OCI-LY7 (cell line): ENCODE data around the gene PSMA6. TPM values are rescaled to one million over a fixed set of nuclear protein-coding genes. Genes with fewer than 3 reads are reported as not detected.
"Not testable (repeated sequence)": the region's sequence is repeated elsewhere in the genome, so short reads cannot be mapped to it uniquely, and the experiment has no call there.

ENCODE experiments used
- BruUV-seq: library from RNA; stranded (reverse); fragments of 400-500 nt; replicated peaks from 2 replicates; lab custom pipeline; 2021; lab: Mats Ljungman, UMichigan
- CTCF ChIA-PET: fragments of 300-600 bp; sonication (Branson Sonifier 250); formaldehyde crosslinking; loops from one replicate; lab custom pipeline; 2022; ENCODE audit warnings: antibody characterized with exemption; ENCODE audit not compliant: unreplicated experiment; lab: Charles Lee
- POLR2A ChIA-PET: fragments of 300-600 bp; sonication (Branson Sonifier 250); formaldehyde crosslinking; loops from one replicate; lab custom pipeline; 2022; ENCODE audit warnings: antibody characterized with exemption; lab: Charles Lee
- DNase-seq: peaks from one replicate; pipeline ENCODE4 v3.0.0-alpha.2; 2015; ENCODE audit warnings: low spot score
- H2AFZ ChIP-seq: fragments of 200-600 bp; sonication (generic), shearing (Covaris generic); 2 replicates; pipeline ENCODE4 v1.6.1; 2014; ENCODE audit warnings: mild to moderate bottlenecking, antibody characterized with exemption, low read length, moderate library complexity
- H3K27ac ChIP-seq: fragments of 200-600 bp; sonication (generic); 2 replicates; pipeline ENCODE4 v1.5.1; 2014; ENCODE audit warnings: mixed run types, low read depth, mild to moderate bottlenecking, moderate library complexity, low read length, inconsistent platforms; ENCODE audit not compliant: poor library complexity, severe bottlenecking
- H3K36me3 ChIP-seq: fragments of 200-600 bp; sonication (generic); 2 replicates; pipeline ENCODE4 v1.6.1; 2014; ENCODE audit warnings: mild to moderate bottlenecking, antibody characterized with exemption, low read length, moderate library complexity, mixed read lengths; ENCODE audit not compliant: insufficient read depth
- H3K4me1 ChIP-seq: fragments of 200-600 bp; sonication (generic); 2 replicates; pipeline ENCODE4 v1.5.1; 2014; ENCODE audit warnings: mild to moderate bottlenecking, low read length; ENCODE audit not compliant: insufficient read depth, poor library complexity, severe bottlenecking
- H3K4me2 ChIP-seq: fragments of 200-600 bp; sonication (generic); 2 replicates; pipeline ENCODE4 v1.6.1; 2014; ENCODE audit warnings: mild to moderate bottlenecking, low read length
- H3K4me3 ChIP-seq: fragments of 200-600 bp; sonication (generic); 2 replicates; pipeline ENCODE4 v1.5.1; 2014; ENCODE audit warnings: mild to moderate bottlenecking, low read depth, low read length; ENCODE audit not compliant: poor library complexity, severe bottlenecking
- H3K79me2 ChIP-seq: fragments of 200-600 bp; sonication (generic); 2 replicates; pipeline ENCODE4 v1.6.1; 2016; ENCODE audit warnings: low read depth, mild to moderate bottlenecking, low read length, moderate library complexity, mixed read lengths; ENCODE audit not compliant: insufficient read depth
- H3K9me2 ChIP-seq: fragments of 200-600 bp; sonication (generic); 2 replicates; pipeline ENCODE4 v1.6.1; 2016; ENCODE audit warnings: mild to moderate bottlenecking, low read length, mixed read lengths; ENCODE audit not compliant: insufficient read depth
- H3K9me3 ChIP-seq: fragments of 200-600 bp; sonication (generic); 2 replicates; pipeline ENCODE4 v1.6.1; 2014; ENCODE audit warnings: mild to moderate bottlenecking, mixed run types, low read length, mixed read lengths
- H4K20me1 ChIP-seq: fragments of 200-600 bp; sonication (generic); 2 replicates; pipeline ENCODE4 v1.6.1; 2014; ENCODE audit warnings: mild to moderate bottlenecking, antibody characterized with exemption, low read length, moderate library complexity, mixed read lengths; ENCODE audit not compliant: insufficient read depth
- EZH2phosphoT487 ChIP-seq: fragments of 200-600 bp; sonication (generic); IDR thresholded peaks from 2 replicates; pipeline ENCODE4 v1.6.1; 2018; ENCODE audit warnings: low read depth, borderline replicate concordance, mild to moderate bottlenecking, mixed run types, antibody characterized with exemption, low read length, moderate library complexity, mixed read lengths
- intact Hi-C: fragments of 100-400 bp; cut with micrococcal nuclease; formaldehyde crosslinking; loops from one replicate; pipeline ENCODE4 v1.10.0; 2022; ENCODE audit not compliant: unreplicated experiment
- total RNA-seq, 2 experiments: library from RNA; depleted of rRNA in 1 of 2; stranded (reverse); fragments of >200 nt in 1 of 2; shearing (Covaris generic) in 1 of 2; gene quantifications; 2 replicates each; pipeline ENCODE4 v1.2.3, GENCODE V29; 2014 to 2022
- TF ChIP-seq, protein P1 (sequence below): fragments of 200-600 bp; sonication (generic); conservative IDR thresholded peaks from 2 replicates; pipeline ENCODE4 v1.5.1; 2014; ENCODE audit warnings: mild to moderate bottlenecking, antibody characterized with exemption, low read length, moderate library complexity, mixed read lengths

PSMA6 gene
- total RNA-seq, 2 experiments from 2014 or later, result 216 to 267 TPM

DNA sequence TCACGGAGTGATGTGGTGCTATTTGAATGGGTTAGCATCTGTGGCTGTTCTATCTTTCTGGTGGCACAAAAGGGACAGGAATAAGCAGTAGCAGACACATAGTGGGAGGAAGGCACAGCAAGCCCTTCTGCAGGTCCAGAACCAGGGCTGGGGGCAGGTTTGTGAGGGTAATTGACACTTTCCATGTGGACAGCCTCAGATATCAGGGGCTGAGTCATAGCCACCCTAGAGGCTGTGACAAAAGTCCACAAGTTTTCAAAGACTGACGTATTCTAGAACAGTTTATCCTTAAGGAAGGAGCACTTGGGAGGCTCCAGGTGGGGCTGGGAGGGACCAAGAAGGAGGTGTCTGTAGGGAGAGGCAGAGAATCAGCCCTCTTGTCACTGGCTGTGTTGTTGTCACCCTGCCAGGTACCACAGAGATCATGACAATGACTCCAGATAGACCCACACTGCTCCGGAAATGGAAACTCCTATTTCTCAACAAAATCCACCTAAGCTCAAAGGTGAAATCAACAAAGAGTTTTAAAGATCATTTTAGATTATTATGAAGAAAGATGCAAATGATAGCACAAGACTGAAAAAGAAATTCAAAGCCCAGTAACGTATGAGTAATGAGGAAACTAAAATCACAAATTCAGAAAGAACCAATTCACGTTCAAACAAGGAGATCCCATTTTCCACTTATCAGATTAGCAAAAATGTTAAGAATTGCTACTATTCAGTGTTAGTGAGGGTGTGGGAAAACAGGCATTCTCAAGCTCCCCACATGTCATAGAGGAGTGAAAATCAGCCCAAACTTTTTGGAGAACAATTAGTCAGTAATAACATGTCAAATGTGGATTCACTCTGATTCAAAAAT lies 64.0 kb downstream of the PSMA6 start:
- Histone ChIP-seq H3K27ac (no peak overlapping the region), H2AFZ (no peak overlapping the region), H3K4me3 (no peak overlapping the region), H3K79me2 (no peaks in the 10 kb centered on the region), H3K9me3 (no peaks in the 10 kb centered on the region), H3K9me2 (no peaks in the 10 kb centered on the region), H3K36me3 (no peaks in the 10 kb centered on the region), H3K4me1 (no peaks in the 10 kb centered on the region), H4K20me1 (no peaks in the 10 kb centered on the region), H3K4me2 (no peak overlapping the region)
- POLR2A ChIA-PET, result interaction anchor here (0.6 to 0.9 kb wide), 3 partner anchors 9 to 328 kb away, joined by 3 to 4 read pairs (median 3); no protein-coding TSS in a partner anchor
- no peak for TF ChIP-seq EZH2phosphoT487
- TF ChIP-seq, protein P1, sequence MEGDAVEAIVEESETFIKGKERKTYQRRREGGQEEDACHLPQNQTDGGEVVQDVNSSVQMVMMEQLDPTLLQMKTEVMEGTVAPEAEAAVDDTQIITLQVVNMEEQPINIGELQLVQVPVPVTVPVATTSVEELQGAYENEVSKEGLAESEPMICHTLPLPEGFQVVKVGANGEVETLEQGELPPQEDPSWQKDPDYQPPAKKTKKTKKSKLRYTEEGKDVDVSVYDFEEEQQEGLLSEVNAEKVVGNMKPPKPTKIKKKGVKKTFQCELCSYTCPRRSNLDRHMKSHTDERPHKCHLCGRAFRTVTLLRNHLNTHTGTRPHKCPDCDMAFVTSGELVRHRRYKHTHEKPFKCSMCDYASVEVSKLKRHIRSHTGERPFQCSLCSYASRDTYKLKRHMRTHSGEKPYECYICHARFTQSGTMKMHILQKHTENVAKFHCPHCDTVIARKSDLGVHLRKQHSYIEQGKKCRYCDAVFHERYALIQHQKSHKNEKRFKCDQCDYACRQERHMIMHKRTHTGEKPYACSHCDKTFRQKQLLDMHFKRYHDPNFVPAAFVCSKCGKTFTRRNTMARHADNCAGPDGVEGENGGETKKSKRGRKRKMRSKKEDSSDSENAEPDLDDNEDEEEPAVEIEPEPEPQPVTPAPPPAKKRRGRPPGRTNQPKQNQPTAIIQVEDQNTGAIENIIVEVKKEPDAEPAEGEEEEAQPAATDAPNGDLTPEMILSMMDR, result no peak
- CTCF ChIA-PET, result no interaction called here
- intact Hi-C loops, result no loop called here
- DNase-seq, result no peak
- BruUV-seq, result no TSS peak

DNA sequence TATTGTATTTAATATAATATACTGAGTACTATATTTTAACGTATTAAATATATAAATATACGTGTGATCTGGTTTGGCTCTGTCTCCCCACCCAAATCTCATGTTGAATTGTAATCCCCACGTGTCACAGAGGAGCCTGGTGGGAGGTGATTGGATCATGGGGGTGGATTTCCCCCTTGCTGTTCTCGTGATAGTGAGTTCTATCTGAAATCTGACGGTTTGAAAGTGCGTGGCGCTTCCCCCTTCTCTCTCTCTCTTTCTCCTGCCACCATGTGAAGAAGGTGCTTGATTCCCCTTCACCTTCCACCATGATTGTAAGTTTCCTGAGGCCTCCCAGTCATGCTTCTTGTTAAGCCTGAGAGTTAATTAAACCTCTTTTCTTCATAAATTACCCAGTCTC lies 67.5 kb downstream of the PSMA6 start:
- H3K36me3 ChIP-seq, H4K20me1 ChIP-seq, H3K4me1 ChIP-seq, H3K9me3 ChIP-seq, CTCF ChIA-PET, POLR2A ChIA-PET, intact Hi-C loops, H2AFZ ChIP-seq, BruUV-seq, H3K27ac ChIP-seq, H3K4me2 ChIP-seq, H3K79me2 ChIP-seq, H3K9me2 ChIP-seq, H3K4me3 ChIP-seq, DNase-seq: not testable (repeated sequence)

DNA sequence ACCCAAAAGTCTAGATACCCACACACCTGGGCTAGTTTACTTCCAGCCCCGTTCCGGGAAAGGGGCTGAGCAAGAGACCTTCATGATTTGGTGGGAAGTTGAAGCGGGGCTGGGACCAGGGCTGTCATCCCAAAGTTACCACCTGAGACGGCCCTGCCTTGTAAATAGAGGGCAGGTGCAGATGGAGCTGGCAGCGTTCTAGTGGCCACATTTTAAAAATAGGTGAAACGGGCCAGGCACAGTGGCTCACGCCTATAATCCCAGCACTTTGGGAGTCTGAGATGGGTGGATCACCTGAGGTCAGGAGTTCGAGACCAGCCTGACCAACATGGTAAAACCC lies 68.9 kb downstream of the PSMA6 start:
- POLR2A ChIA-PET, result no interaction called here
- H3K36me3 ChIP-seq, result no peaks in the 10 kb centered on the region
- H3K79me2 ChIP-seq, result no peaks in the 10 kb centered on the region
- CTCF ChIA-PET, result no interaction called here
- no TSS peak for BruUV-seq
- no peak for TF ChIP-seq EZH2phosphoT487
- TF ChIP-seq, protein P1, result no peak
- H3K9me3 ChIP-seq, result no peaks in the 10 kb centered on the region
- H4K20me1 ChIP-seq, result no peaks in the 10 kb centered on the region
- no peak overlapping the region for H3K4me3 ChIP-seq
- no peaks in the 10 kb centered on the region for H3K9me2 ChIP-seq
- no peak overlapping the region for H2AFZ ChIP-seq
- H3K4me1 ChIP-seq, result no peaks in the 10 kb centered on the region
- H3K4me2 ChIP-seq, result no peak overlapping the region
- DNase-seq, result no peak
- intact Hi-C loops, result no loop called here
- H3K27ac ChIP-seq, result no peak overlapping the region
